ENCODE measurements around the gene ERGIC1.

Gene ERGIC1

GRCh38 chr5:172999974-173000373, 165.9 kb downstream of the ERGIC1 start:
- Histone ChIP-seq H3K27me3 (ENCODE audit: control insufficient read depth in 5 of 5, insufficient read depth in 4 of 5, low read length in 5 of 5) (no peaks in the 10 kb centered on the region), H3K9ac (ENCODE audit: low read length in 5 of 5) (peak overlapping the region in 2 of 5 donors; percentile 39 to 56), H3K36me3 (ENCODE audit: control insufficient read depth in 5 of 5, insufficient read depth in 5 of 5, low read length in 5 of 5) (peaks cover 6 to 20% (median 11%) of the 10 kb centered on the region in 5 donors), H3K4me1 (ENCODE audit: control insufficient read depth in 5 of 5, insufficient read depth in 5 of 5, low read length in 5 of 5) (peaks cover 3 to 28% (median 18%) of the 10 kb centered on the region in 5 donors), H3K9me3 (ENCODE audit: control insufficient read depth in 5 of 5, low read length in 5 of 5) (no peaks in the 10 kb centered on the region), H3K27ac (ENCODE audit: low read depth, low read length) (peak overlapping the region; percentile 16), H3K4me3 (ENCODE audit: low read depth in 1 of 5, low read length in 5 of 5) (no peak overlapping the region)

GRCh38 chr5:173001229-173001841, 167.3 kb downstream of the ERGIC1 start:
- no peak overlapping the region for H3K27ac ChIP-seq (ENCODE audit: low read depth, low read length)
- H3K36me3 ChIP-seq (ENCODE audit: control insufficient read depth in 5 of 5, insufficient read depth in 5 of 5, low read length in 5 of 5), result peaks cover 0 to 7% (median 4%) of the 10 kb centered on the region in 5 donors
- H3K9ac ChIP-seq (ENCODE audit: low read length in 5 of 5), result no peak overlapping the region
- peaks cover 3 to 28% (median 18%) of the 10 kb centered on the region in 5 donors for H3K4me1 ChIP-seq (ENCODE audit: control insufficient read depth in 5 of 5, insufficient read depth in 5 of 5, low read length in 5 of 5)
- H3K9me3 ChIP-seq (ENCODE audit: control insufficient read depth in 5 of 5, low read length in 5 of 5), result no peaks in the 10 kb centered on the region
- H3K4me3 ChIP-seq (ENCODE audit: low read depth in 1 of 5, low read length in 5 of 5), result no peak overlapping the region
- H3K27me3 ChIP-seq (ENCODE audit: control insufficient read depth in 5 of 5, insufficient read depth in 4 of 5, low read length in 5 of 5), result no peaks in the 10 kb centered on the region

Data from subcutaneous abdominal adipose tissue (tissue), 5 donors.